GM12801 (cell line): ENCODE measurements around the gene CHIT1.

Experiments used
- TF ChIP-seq, protein P1 (sequence below): IDR thresholded peaks from one replicate; pipeline ENCODE4 v1.5.1; 2011; ENCODE audit warnings: control low read depth; ENCODE audit not compliant: insufficient read length; ENCODE audit errors: extremely low read depth

The CHIT1 gene

DNA sequence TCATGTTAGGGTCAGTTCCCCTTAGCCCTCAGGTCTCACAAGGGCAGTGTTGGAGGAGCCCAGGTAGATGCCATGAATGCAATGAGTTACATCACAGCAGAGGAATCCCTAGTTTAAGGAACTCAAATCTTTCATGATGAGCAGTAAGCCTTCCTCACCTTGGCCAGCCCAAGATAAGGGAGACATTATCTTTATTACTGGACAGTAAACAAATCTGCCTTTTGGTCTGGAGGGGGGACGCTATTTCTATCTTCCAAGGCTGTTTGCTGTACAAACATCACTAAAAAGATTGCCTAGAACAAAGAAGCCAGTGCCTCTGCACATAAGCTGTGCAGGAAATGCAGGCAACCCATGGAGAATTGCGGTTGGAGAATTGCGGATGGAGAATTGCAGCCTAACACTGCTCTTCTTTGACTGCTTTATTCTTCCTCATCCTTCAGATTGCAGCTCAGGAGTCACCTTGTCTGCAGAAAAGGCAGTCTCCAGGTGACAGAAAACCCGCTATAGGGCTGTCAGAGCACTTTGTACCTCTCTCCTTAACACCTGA lies 40.7 kb downstream of the CHIT1 start:
- TF ChIP-seq, protein P1, sequence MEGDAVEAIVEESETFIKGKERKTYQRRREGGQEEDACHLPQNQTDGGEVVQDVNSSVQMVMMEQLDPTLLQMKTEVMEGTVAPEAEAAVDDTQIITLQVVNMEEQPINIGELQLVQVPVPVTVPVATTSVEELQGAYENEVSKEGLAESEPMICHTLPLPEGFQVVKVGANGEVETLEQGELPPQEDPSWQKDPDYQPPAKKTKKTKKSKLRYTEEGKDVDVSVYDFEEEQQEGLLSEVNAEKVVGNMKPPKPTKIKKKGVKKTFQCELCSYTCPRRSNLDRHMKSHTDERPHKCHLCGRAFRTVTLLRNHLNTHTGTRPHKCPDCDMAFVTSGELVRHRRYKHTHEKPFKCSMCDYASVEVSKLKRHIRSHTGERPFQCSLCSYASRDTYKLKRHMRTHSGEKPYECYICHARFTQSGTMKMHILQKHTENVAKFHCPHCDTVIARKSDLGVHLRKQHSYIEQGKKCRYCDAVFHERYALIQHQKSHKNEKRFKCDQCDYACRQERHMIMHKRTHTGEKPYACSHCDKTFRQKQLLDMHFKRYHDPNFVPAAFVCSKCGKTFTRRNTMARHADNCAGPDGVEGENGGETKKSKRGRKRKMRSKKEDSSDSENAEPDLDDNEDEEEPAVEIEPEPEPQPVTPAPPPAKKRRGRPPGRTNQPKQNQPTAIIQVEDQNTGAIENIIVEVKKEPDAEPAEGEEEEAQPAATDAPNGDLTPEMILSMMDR = no peak

DNA sequence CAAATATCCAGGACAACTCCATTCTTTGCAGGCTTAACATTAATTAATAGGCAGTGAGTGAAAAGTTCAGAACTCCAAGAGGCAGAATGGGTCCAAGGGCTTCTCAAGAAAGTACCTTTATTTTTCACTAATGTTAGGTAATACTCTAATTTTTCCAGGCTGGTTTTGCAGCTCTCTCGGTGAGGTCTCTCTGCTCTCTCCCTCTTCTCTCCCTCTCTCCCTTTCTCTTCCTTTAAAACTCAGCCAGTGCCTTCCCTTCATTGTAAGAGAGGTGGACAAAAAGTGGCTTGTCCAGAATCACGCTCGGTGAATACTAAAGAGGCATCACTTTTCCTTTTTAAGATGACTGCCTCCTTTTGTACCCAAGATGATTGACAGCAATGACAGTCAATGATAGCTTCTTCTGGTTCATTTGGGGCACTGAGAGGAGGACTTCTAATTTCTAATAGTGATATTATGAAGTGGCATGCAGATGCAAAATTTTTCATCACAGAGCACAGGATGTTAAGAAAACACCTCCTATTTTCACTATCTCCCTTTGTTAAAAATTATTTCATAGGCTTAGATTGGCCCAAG lies 41.7 kb downstream of the CHIT1 start:
- TF ChIP-seq, protein P1 = no peak

DNA sequence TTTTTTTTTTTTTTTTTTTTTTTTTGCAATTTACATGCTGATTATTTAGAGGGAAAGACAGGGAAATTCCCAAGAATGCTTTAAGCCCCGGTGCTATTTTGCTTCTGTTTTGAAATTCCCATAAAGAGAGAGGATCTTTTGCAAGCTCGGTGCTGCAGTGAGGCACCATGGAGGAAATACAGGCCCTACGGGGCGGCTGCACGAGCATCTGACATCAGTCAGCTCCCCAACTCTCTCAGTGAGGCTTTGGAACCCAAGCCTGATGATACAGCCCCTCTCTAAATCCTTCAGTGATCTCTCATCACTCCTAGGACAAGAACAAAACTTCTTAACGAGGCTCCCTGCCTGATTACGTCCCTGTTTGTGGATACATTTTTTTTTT lies 42.2 kb downstream of the CHIT1 start:
- TF ChIP-seq, protein P1 = no peak

DNA sequence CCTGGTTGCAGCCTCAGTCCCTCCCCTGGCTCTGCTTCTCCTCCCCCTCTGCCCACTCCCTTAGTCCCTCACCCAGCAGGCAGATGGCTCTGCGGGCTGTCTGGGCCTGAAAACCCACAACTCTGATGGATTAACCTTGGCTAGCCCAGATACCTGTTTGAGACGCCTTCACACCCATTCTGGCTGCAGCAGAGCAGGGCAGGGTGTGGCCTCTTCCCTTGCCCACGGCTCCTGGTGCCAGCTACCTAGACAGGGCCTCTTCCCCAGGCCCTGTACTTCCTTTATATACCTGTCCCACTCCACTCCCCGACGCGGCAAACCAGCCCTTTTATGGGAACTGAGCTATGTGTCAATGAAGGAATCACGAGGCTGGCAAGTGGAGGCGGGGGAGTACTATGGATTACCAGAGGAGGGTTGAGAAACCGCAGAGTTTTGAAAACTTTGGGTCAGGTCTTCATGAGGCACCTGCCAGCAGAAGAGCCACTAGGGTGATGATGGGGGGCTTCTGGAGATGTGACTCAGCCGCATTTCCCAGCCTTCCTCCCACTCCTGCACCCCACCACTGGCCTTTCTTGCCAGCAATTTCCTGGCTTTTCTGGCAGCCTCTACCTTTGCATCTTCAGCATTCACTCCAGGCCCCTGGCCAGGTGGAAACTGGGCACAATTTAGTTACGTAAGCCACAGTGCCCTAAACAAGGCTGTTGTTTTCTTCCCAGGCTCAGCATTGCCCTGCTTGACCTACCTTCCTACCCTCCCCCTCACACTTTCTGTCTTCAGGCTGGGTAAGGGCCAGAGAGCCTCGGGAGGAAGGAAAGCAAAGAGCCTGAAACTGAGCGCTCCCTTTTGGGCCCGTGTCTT lies 42.8 kb downstream of the CHIT1 start, which contains the start of gene CHI3L1:
Gene CHI3L1, minus strand, starts transcription at position 259 of the 858 bp plus-strand sequence. Its CDS starts 81 bp downstream, at position 178.
- TF ChIP-seq, protein P1 = no peak

DNA sequence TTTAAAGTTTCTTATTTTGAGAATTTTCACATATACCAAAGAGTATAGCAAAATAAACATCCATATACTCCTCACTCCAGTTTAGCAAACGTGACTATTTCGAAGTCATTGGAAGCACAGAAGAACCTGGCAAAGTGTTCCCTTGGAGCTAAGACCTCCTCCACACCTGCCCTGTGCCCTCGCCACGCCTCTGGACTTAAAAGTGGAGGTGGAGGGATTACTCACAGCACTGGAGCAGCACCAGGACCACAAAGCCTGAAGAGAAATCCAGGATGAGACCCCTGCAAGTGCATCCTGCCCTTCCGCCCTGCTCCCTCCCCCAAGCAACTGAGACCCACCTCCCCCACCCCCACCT lies 43.4 kb downstream of the CHIT1 start:
- TF ChIP-seq, protein P1 = no peak

DNA sequence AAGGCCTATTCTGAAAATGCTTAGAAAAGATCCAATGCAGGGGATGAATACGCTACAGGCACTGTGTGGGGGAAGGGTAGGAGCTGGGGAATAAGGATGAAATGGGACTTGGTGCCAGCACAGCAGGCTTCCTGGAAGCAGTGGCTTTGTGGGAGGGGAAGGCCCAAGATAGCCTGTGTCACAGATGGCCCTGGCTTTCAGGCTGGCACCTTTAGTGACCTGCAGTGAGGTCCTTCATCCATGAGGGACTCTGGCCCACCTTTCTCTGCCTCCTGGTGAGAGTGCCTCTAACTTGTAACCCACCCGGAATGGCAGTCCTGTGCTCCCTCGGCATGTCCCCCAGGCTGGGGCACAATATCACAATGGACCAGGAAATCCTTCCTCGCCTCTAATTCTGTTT lies 43.9 kb downstream of the CHIT1 start:
- TF ChIP-seq, protein P1 = no peak

DNA sequence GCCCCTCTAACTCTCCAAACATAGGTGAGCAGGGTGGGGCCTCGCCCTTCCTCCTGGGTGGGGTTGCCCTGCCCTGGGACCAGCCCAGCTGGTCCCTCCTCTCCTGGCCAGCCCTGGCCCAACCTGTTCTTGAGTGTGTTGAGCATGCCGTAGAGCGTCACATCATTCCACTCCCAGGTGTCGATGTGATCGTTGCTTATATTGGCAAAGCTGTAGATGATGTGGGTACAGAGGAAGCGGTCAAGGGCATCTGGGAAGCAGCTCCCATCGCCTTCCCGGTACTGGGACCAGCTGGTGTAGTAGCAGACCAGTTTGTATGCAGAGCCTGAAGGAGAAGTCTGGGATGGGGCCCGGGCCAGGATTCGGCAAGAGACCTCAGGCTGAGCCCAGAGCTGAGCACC lies 44.4 kb downstream of the CHIT1 start:
- TF ChIP-seq, protein P1 = no peak
